AG04449 (cell line): ENCODE measurements around the gene PRDM16.

ENCODE experiments used
- CTCF ChIA-PET: fragments of 350-600 bp; formaldehyde crosslinking; extraction: SDS; loops from one replicate; lab custom pipeline; 2021; ENCODE audit warnings: antibody characterized with exemption; lab: Yijun Ruan, JAX
- POLR2A ChIA-PET: fragments of 400-600, 350-600 bp; formaldehyde crosslinking; extraction: SDS; loops from one replicate; lab custom pipeline; 2020; ENCODE audit warnings: antibody characterized with exemption, inconsistent platforms; lab: Yijun Ruan, JAX
- DNase-seq: peaks from one replicate; pipeline ENCODE4 v3.0.0-alpha.2; 2010; ENCODE audit warnings: low read depth, low spot score
- H3K4me3 ChIP-seq: 2 replicates; pipeline ENCODE4 v1.5.1; 2011; ENCODE audit warnings: low read depth, mild to moderate bottlenecking, control low read depth, low read length
- TF ChIP-seq, protein P1 (sequence below): IDR thresholded peaks from one replicate; pipeline ENCODE4 v1.5.1; 2011; ENCODE audit warnings: mild to moderate bottlenecking, moderate library complexity, low read length, control low read depth, inconsistent platforms; ENCODE audit not compliant: insufficient read depth; ENCODE audit errors: missing control alignments

Gene PRDM16

GRCh38 chr1:3266870-3267549 is 198.0 kb downstream of the PRDM16 start:
- POLR2A ChIA-PET: no interaction called here
- no peak overlapping the region for H3K4me3 ChIP-seq
- TF ChIP-seq, protein P1, sequence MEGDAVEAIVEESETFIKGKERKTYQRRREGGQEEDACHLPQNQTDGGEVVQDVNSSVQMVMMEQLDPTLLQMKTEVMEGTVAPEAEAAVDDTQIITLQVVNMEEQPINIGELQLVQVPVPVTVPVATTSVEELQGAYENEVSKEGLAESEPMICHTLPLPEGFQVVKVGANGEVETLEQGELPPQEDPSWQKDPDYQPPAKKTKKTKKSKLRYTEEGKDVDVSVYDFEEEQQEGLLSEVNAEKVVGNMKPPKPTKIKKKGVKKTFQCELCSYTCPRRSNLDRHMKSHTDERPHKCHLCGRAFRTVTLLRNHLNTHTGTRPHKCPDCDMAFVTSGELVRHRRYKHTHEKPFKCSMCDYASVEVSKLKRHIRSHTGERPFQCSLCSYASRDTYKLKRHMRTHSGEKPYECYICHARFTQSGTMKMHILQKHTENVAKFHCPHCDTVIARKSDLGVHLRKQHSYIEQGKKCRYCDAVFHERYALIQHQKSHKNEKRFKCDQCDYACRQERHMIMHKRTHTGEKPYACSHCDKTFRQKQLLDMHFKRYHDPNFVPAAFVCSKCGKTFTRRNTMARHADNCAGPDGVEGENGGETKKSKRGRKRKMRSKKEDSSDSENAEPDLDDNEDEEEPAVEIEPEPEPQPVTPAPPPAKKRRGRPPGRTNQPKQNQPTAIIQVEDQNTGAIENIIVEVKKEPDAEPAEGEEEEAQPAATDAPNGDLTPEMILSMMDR: no peak
- CTCF ChIA-PET: no interaction called here
- no peak for DNase-seq

- ChIA-PET POLR2A (no interaction called here), CTCF (no interaction called here)
- TF ChIP-seq, protein P1: no peak
- no peak overlapping the region for H3K4me3 ChIP-seq
- no peak for DNase-seq
These were observed 198.7 kb downstream of the PRDM16 start for GRCh38 chr1:3267550-3268270.

DNA sequence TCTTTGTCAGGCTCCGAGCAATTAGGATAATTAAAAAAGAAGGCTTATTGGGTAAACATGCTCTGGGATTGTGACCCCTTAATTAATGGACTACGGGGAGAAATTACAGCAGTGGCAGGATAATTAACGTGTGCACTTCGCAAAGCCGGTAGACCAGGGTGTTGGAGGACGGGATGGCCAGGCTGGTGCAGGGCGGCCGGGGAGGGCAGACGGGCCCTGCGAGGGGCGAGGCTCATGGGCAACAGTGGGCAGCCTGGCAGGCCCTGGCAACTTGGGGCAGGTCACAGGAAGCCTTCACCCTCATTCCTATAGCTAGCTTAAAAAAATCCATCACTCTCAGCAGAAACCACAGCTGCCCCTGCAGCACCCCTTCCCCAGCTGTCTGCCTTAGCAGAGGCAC is 199.3 kb downstream of the PRDM16 start:
- H3K4me3 ChIP-seq: no peak overlapping the region
- POLR2A ChIA-PET: no interaction called here
- TF ChIP-seq, protein P1: no peak
- no peak for DNase-seq
- CTCF ChIA-PET: no interaction called here

GRCh38 chr1:3270403-3271245 is 201.6 kb downstream of the PRDM16 start:
- ChIA-PET CTCF (no interaction called here), POLR2A (no interaction called here)
- DNase-seq: no peak

DNA sequence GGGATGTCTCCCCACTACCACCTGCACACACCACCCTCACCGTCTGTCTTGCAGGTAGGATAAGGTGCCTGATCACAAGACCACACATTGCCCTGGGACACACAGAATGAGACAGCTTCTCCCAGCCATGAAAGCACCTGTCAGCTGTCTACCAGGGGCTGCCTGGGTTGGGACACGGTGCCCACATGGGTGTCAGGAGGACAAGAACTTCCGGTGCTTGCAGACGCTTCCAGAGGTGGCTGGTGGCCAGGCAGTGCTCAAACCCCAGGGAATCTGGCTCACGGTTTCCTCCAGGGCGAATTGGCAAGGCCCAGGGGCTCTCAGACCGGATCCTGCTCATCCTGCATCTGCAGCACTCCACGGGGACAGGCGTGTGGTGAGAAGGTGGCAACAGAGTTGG is 202.9 kb downstream of the PRDM16 start:
- TF ChIP-seq, protein P1: no peak
- ChIA-PET CTCF (no interaction called here), POLR2A (no interaction called here)
- no peak overlapping the region for H3K4me3 ChIP-seq
- DNase-seq: no peak

More at GRCh38 chr1:3270403-3271245, 201.6 kb downstream of the PRDM16 start:
- no peak overlapping the region for H3K4me3 ChIP-seq
- TF ChIP-seq, protein P1: no peak
